Activated CD8-positive, alpha-beta T cell treated with anti-CD3 and anti-CD28 coated beads for 36 hours (primary cell): ENCODE measurements around the gene LMX1B. TPM values are rescaled to one million over a fixed set of nuclear protein-coding genes. Genes with fewer than 3 reads are reported as not detected.

Experiments used
- ATAC-seq: fragments of 200-7000 bp; cut with Tn5 transposase; one replicate; pipeline ENCODE4 v1.10.0; 2021; ENCODE audit warnings: mild to moderate bottlenecking, moderate library complexity
- CTCF ChIA-PET: fragments of 350-600 bp; sonication (Branson Sonifier 250); formaldehyde crosslinking; loops from one replicate; lab custom pipeline; 2021; ENCODE audit warnings: antibody characterized with exemption; lab: Charles Lee
- POLR2A ChIA-PET: fragments of 350-600 bp; sonication (Branson Sonifier 250); formaldehyde crosslinking; loops from one replicate; lab custom pipeline; 2021; ENCODE audit warnings: antibody characterized with exemption; lab: Charles Lee
- DNase-seq: peaks from one replicate; pipeline ENCODE4 v3.0.0-alpha.2; 2020
- H3K27ac Mint-ChIP-seq: one replicate; pipeline ENCODE4 v1.8.0; 2021; ENCODE audit warnings: mild to moderate bottlenecking, mixed read lengths
- H3K27me3 Mint-ChIP-seq: one replicate; pipeline ENCODE4 v1.8.0; 2021; ENCODE audit warnings: mixed read lengths
- H3K36me3 Mint-ChIP-seq: one replicate; pipeline ENCODE4 v1.8.0; 2021; ENCODE audit warnings: low read depth, mixed read lengths
- H3K4me1 Mint-ChIP-seq: one replicate; pipeline ENCODE4 v1.8.0; 2021; ENCODE audit warnings: low read depth, mixed read lengths
- H3K4me3 Mint-ChIP-seq: one replicate; pipeline ENCODE4 v1.8.0; 2021; ENCODE audit warnings: mild to moderate bottlenecking, moderate library complexity, mixed read lengths
- H3K9me3 Mint-ChIP-seq: one replicate; pipeline ENCODE4 v1.8.0; 2021; ENCODE audit warnings: mixed read lengths
- intact Hi-C: fragments of 100-400 bp; cut with micrococcal nuclease; formaldehyde crosslinking; loops from one replicate; pipeline ENCODE4 v1.10.0; 2022
- total RNA-seq, 2 experiments: library from RNA; stranded (reverse); gene quantifications; one replicate each; pipeline ENCODE4 v1.2.3, GENCODE V29; 2021
- TF ChIP-seq, protein P1 (sequence below): fragments of 200-600 bp; IDR thresholded peaks from one replicate; pipeline ENCODE4 v1.8.0; 2022; ENCODE audit warnings: antibody characterized with exemption, mild to moderate bottlenecking

The LMX1B gene
- total RNA-seq, 2 experiments from 2014 or later = not detected

DNA sequence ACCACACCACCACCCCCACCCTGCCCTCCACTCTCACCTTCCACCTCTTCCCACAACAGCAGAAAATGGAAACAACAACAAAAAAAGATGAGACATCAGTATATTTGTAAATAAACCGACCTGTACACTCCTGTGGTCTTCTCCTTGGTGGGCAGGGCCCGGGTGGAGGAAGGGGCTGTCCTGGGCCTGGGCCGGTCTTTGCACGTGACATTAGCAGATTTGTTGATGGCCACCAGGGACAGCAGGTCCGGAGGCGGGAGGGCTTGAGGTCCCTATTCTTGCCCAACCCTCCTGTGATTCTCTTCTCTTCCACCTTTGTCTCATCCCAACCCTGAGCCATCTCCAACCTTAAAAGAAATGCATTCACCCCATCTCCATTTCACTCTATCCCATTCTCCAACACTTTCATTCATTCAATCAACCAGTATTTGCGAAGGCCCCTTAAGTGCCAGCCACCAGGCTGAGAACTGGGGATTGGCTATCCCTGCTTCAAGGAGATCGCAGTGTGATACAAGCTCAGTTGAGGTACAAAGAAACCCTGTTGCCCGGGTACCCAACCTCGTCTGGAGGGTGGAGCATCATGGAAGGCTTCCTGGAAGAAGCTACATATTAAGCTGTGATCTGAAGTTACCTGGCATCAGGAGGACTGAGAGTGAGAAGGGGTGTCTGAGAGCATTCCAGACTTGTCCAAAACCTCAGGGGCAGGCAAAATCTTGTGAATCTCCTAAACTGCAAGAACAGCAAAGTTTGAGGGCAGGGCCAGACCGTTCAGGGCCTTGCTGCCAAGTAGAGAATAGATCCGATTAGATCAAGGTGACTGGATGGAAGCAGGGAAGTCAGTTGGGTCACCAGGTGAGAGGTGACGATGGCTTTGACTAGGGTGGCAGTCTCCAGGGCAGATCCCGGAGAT, 87.4 kb downstream of the LMX1B start:
- no peak for DNase-seq
- Mint-ChIP-seq H3K36me3 (no peaks in the 10 kb centered on the region), H3K4me1 (peaks cover 14% of the 10 kb centered on the region), H3K27ac (no peak overlapping the region), H3K27me3 (peaks cover 19% of the 10 kb centered on the region), H3K4me3 (no peak overlapping the region), H3K9me3 (no peaks in the 10 kb centered on the region)
- intact Hi-C loops = no loop called here
- ChIA-PET CTCF (interaction anchor here (0.8 to 10.9 kb wide), 13 partner anchors 10 to 99 kb away, joined by 3 to 456 read pairs (median 7); no protein-coding TSS in a partner anchor), POLR2A (no interaction called here)
- TF ChIP-seq, protein P1, sequence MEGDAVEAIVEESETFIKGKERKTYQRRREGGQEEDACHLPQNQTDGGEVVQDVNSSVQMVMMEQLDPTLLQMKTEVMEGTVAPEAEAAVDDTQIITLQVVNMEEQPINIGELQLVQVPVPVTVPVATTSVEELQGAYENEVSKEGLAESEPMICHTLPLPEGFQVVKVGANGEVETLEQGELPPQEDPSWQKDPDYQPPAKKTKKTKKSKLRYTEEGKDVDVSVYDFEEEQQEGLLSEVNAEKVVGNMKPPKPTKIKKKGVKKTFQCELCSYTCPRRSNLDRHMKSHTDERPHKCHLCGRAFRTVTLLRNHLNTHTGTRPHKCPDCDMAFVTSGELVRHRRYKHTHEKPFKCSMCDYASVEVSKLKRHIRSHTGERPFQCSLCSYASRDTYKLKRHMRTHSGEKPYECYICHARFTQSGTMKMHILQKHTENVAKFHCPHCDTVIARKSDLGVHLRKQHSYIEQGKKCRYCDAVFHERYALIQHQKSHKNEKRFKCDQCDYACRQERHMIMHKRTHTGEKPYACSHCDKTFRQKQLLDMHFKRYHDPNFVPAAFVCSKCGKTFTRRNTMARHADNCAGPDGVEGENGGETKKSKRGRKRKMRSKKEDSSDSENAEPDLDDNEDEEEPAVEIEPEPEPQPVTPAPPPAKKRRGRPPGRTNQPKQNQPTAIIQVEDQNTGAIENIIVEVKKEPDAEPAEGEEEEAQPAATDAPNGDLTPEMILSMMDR = no peak
- no peak for ATAC-seq

DNA sequence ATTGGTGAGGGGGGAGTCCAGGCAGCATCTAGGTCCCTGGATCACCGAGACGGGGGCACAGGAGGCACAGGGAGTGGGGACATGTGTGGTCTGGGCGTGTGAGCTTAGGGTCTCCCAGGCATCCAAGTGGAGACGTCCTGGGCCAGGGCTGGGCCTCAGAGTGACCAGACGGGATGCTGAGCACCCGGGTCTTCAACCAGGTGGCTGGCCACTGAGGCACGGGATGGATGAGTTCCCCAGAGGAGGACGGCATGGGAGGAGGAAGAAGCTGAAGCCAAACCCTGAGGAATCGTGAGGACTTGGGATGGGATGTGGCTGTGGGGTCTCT, 88.0 kb downstream of the LMX1B start:
- Mint-ChIP-seq H3K27ac (no peak overlapping the region), H3K9me3 (no peaks in the 10 kb centered on the region), H3K27me3 (peaks cover 19% of the 10 kb centered on the region), H3K36me3 (no peaks in the 10 kb centered on the region), H3K4me1 (peaks cover 14% of the 10 kb centered on the region), H3K4me3 (no peak overlapping the region)
- ChIA-PET CTCF (interaction anchor here (0.9 to 10.9 kb wide), 12 partner anchors 9 to 98 kb away, joined by 3 to 456 read pairs (median 7); no protein-coding TSS in a partner anchor), POLR2A (no interaction called here)
- no peak for ATAC-seq
- TF ChIP-seq, protein P1 = no peak
- intact Hi-C loops = no loop called here
- DNase-seq = no peak

DNA sequence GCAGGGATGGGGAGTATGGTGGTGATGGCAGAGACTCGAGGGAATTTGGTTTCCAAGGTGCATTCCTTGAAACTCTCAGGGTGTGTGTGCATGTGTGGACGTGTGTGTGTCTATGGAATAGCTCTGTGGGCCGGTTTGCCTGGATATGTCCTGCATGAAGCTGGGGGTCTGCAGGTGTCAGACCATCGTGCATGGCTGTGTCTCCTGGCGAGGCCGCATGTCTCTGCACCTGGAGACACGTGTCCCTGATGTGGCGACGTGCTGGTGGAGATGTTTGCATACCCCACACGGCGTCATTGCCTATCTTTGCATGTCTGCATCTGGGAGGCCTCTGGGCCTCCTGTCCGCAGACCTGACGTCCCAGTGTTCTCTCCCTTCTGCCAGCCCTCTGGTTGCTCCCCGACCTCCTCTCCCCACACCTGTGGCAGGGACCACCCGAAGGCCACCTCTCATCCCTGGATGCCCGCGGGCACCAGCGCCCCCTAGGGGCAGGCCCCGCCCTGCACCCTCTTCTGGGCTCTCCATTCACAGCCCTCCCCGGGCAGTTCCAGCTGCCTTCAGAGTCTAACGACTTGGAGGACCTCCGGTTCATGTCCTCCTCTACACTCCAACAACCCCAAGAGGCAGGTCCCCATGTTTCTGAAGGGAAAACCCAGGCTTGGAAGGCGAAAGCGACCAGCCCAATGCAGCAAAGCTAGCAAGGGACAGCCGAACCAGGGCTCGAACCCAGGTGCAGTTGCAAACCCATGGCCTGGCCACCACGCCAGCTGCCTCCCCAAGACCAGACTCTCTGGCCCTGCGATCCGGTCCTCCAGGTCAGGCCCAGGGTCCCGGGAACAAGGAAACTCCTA, 88.6 kb downstream of the LMX1B start:
- H3K4me1 Mint-ChIP-seq = peaks cover 14% of the 10 kb centered on the region
- POLR2A ChIA-PET = interaction anchor here (1.1 kb wide), 1 partner anchor 20 kb away, joined by 3 read pairs; no protein-coding TSS in a partner anchor
- CTCF ChIA-PET = interaction anchor here (0.8 to 10.9 kb wide), 29 partner anchors 9 to 139 kb away, joined by 3 to 456 read pairs (median 4); partner anchors contain the start of gene ZBTB43
- no peak overlapping the region for H3K27ac Mint-ChIP-seq
- DNase-seq (peak; percentile 64), ATAC-seq (peak; percentile 41)
- H3K27me3 Mint-ChIP-seq = peaks cover 19% of the 10 kb centered on the region
- H3K36me3 Mint-ChIP-seq = no peaks in the 10 kb centered on the region
- TF ChIP-seq, protein P1 = peak; percentile 88
- intact Hi-C loops = no loop called here
- no peaks in the 10 kb centered on the region for H3K9me3 Mint-ChIP-seq
- no peak overlapping the region for H3K4me3 Mint-ChIP-seq

DNA sequence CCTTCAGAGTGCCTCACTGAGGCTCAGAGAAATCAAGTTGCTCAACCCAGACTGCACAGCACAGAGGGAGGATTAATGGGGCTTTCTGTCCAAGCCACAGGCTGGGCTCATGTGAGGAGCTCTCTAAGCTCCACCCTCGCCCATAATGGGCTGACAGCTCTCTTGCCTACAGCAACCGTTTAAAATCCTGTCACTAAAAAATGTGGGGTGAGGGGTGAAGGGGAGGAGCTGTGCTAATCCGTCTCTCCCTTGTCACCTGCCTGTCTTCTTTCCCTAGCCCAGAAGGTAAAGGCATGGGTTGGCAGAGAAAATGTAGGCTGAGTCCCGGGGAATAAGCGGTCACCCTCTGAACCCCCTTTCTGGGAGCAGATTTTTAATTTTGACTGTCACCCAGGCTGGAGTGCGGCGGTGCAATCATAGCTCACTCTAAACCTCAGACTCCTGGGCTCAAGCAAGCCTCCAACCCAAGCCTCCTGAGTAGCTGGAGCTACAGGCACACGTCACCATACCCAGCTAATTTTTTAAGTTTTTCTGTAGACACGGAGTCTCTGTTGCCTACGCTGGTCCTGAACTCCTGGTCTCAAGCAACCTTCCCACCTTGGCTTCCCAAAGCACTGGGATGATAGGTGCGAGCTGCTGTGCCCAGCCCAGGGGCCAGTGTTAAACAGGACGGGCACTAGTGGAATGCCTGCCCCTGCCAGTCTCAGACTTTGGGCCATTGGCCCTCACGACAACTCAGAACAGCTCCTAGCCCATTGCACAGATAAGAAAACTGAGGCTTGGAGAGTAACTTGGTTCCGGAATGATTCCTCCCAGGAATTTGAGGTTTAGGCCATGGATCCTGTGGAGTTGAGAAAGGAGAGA, 89.5 kb downstream of the LMX1B start:
- H3K27ac Mint-ChIP-seq = no peak overlapping the region
- POLR2A ChIA-PET = interaction anchor here (1.1 to 1.5 kb wide), 2 partner anchors 20 kb away, joined by 3 read pairs; no protein-coding TSS in a partner anchor
- CTCF ChIA-PET = interaction anchor here (0.8 to 10.9 kb wide), 28 partner anchors 8 to 138 kb away, joined by 3 to 456 read pairs (median 5); partner anchors contain the start of gene ZBTB43
- H3K4me3 Mint-ChIP-seq = no peak overlapping the region
- peaks cover 19% of the 10 kb centered on the region for H3K27me3 Mint-ChIP-seq
- H3K9me3 Mint-ChIP-seq = no peaks in the 10 kb centered on the region
- TF ChIP-seq, protein P1 = no peak
- ATAC-seq = no peak
- peaks cover 14% of the 10 kb centered on the region for H3K4me1 Mint-ChIP-seq
- intact Hi-C loops = no loop called here
- H3K36me3 Mint-ChIP-seq = no peaks in the 10 kb centered on the region
- no peak for DNase-seq
